Tibial artery (tissue), 4 donors: ENCODE results near the gene CSMD2.

Source experiments
- DNase-seq, 2 donors: peaks; one replicate each; pipeline ENCODE4 v3.0.0-alpha.2; 2019
- H3K27ac ChIP-seq, 2 donors: fragments of 200-600 bp; sonication (generic) in 1 of 2; 1 replicate in 1 of 2; 2 replicates in 1 of 2; pipeline ENCODE4 v1.5.1; 2018 to 2019; ENCODE audit warnings: mild to moderate bottlenecking in 1 of 2
- H3K27me3 ChIP-seq, 2 donors: fragments of 200-600 bp; sonication (generic) in 1 of 2; one replicate each; pipeline versions ENCODE4 v1.5.1 to v1.6.0; 2016 to 2019
- H3K36me3 ChIP-seq, 3 donors: fragments of 200-600 bp; sonication (generic) in 2 of 3; one replicate each; pipeline ENCODE4 v1.5.1; 2016 to 2019; ENCODE audit warnings: mild to moderate bottlenecking in 2 of 3
- H3K4me1 ChIP-seq, 4 donors: fragments of 200-600 bp; sonication (generic) in 2 of 4; 1 replicate in 3 of 4; 2 replicates in 1 of 4; pipeline ENCODE4 v1.5.1; 2016 to 2019
- H3K4me3 ChIP-seq, 2 donors: fragments of 200-600 bp; sonication (generic) in 1 of 2; 1 replicate in 1 of 2; 2 replicates in 1 of 2; pipeline ENCODE4 v1.5.1; 2018 to 2019; ENCODE audit warnings: mild to moderate bottlenecking in 2 of 2
- H3K9me3 ChIP-seq, 3 donors: fragments of 200-600 bp; sonication (generic) in 1 of 3; one replicate each; pipeline ENCODE4 v1.5.1; 2016 to 2019
- intact Hi-C: fragments of 100-400 bp; cut with DNase I; formaldehyde crosslinking; loops from one replicate; pipeline ENCODE4 v1.15.0; 2023; ENCODE audit warnings: low total_unique reads
- TF ChIP-seq, protein P1 (sequence below), 2 experiments: fragments of 200-600 bp in 1 of 2; fragments of 450-650 bp in 1 of 2; IDR thresholded peaks; one replicate each; pipeline ENCODE4 v1.5.1; 2017 to 2019; ENCODE audit warnings: antibody characterized with exemption in 2 of 2, mild to moderate bottlenecking in 1 of 2, moderate library complexity in 1 of 2

Gene CSMD2

DNA sequence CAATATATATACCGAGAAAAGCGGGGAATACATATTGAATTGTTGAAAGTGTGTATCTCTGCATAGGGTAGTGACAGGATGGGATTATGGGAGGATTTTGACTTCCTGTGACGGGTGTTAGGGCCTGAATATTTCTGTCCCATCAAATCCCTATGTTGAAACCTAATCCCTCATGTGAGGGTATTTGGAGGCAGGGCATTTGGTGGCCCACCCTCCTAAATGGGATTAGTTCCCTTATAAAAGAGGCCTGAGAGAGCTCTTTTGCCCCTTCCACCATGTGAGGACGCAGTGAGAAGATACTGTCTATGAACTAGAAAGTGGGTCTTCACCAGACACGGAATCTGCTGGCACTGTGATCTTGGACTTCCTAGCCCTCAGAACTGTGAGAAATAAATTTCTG, 555.3 kb downstream of the CSMD2 start:
- H3K27me3 ChIP-seq = peaks cover 0 to 11% of the 10 kb centered on the region in 2 donors
- intact Hi-C loops = loop anchor here (10.0 kb wide), 1 partner anchor 515 kb away; no protein-coding TSS in a partner anchor
- H3K36me3 ChIP-seq = no peaks in the 10 kb centered on the region
- TF ChIP-seq, protein P1, sequence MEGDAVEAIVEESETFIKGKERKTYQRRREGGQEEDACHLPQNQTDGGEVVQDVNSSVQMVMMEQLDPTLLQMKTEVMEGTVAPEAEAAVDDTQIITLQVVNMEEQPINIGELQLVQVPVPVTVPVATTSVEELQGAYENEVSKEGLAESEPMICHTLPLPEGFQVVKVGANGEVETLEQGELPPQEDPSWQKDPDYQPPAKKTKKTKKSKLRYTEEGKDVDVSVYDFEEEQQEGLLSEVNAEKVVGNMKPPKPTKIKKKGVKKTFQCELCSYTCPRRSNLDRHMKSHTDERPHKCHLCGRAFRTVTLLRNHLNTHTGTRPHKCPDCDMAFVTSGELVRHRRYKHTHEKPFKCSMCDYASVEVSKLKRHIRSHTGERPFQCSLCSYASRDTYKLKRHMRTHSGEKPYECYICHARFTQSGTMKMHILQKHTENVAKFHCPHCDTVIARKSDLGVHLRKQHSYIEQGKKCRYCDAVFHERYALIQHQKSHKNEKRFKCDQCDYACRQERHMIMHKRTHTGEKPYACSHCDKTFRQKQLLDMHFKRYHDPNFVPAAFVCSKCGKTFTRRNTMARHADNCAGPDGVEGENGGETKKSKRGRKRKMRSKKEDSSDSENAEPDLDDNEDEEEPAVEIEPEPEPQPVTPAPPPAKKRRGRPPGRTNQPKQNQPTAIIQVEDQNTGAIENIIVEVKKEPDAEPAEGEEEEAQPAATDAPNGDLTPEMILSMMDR (IDR thresholded peaks at IDR 0.05) = no peak
- H3K4me3 ChIP-seq = no peak overlapping the region
- DNase-seq = no peak
- H3K9me3 ChIP-seq = no peaks in the 10 kb centered on the region
- H3K27ac ChIP-seq = no peak overlapping the region
- peaks cover 0 to 8% (median 2%) of the 10 kb centered on the region in 4 donors for H3K4me1 ChIP-seq

DNA sequence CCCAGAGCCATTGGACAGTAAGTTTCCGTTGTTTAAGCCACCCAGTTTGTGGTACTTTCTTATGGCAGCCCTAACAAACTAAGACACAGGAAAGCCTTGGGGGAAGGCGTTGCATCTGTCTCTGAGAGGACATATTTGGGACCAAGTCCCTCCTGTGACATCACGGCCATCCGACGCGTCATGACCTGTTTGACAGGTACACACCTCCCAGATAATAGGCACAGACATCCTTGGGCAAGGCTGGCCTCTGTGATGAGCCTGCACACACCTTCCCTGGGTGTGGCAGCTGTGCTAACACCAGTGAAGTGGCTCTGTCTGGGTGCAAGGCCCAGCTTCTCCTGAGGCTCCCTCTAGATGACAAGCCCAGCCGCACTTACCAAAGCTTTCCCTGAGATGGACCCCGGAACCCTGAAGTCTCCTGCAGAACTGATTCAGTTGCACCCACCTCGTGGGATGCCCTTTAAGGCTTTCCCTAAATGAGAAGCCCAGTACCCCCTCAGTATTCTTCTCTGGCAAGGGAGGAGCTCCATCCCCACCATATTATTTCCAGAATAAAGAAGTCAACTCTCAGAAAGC, 556.1 kb downstream of the CSMD2 start:
- TF ChIP-seq, protein P1 (IDR thresholded peaks at IDR 0.05) = no peak
- peaks cover 0 to 8% (median 2%) of the 10 kb centered on the region in 4 donors for H3K4me1 ChIP-seq
- no peak overlapping the region for H3K27ac ChIP-seq
- H3K27me3 ChIP-seq = peaks cover 0 to 3% of the 10 kb centered on the region in 2 donors
- intact Hi-C loops = no loop called here
- no peak overlapping the region for H3K4me3 ChIP-seq
- no peaks in the 10 kb centered on the region for H3K36me3 ChIP-seq
- no peaks in the 10 kb centered on the region for H3K9me3 ChIP-seq
- no peak for DNase-seq

DNA sequence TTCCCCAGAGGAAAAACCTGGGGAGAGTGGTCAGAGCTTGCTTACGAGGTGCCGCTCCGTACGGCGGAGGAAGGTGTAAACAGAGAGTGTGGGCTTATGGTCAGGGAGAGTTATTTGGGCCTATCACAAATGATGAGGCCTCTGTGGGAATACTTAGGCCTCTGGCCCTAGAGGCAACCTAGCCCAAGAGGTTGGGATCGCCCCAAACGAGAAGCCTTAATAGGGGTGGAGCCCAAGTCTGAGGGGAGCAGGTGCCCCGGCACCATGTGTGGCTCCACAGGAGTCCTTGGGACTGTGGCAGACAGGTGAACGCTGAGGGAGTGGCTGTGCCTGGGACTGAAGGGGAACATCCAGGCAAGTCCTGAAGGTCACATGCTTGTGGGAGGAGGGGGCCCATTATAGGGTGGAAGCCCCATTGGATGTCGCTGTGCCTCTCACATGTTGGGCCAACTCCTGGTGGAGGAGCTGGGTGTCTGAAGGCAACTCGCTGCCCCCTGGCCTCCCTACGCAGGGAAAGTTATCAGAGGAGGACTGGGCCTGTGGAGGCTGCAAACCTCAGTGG, 557.5 kb downstream of the CSMD2 start:
- DNase-seq = no peak
- intact Hi-C loops = no loop called here

DNA sequence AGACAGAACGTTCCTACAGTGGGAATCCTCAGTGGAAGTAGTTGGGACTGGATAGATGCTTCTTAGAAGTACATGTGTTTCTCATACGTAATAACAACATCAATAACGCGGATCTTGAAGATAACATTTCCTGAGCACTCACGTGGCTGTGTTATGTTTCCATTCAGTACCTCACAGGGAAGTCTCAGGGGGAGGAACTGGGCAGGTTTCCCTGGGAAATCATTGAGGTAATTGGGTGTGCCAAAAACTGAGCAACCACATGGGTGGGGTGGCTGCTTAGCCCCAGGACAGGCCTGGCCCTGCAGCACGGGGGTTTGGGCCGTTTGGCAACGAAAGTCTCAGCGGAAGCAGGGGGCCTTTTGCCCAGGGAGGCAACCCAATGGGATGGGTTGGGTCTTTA, 558.8 kb downstream of the CSMD2 start:
- Histone ChIP-seq H3K27ac (no peak overlapping the region), H3K9me3 (no peaks in the 10 kb centered on the region), H3K27me3 (no peaks in the 10 kb centered on the region), H3K4me1 (peaks cover 0 to 6% (median 2%) of the 10 kb centered on the region in 4 donors), H3K4me3 (no peak overlapping the region), H3K36me3 (no peaks in the 10 kb centered on the region)
- no peak for DNase-seq
- TF ChIP-seq, protein P1 (IDR thresholded peaks at IDR 0.05) = no peak
- intact Hi-C loops = no loop called here

More for the DNA sequence above, 557.5 kb downstream of the CSMD2 start:
- H3K27me3 ChIP-seq = no peaks in the 10 kb centered on the region
- H3K4me3 ChIP-seq = no peak overlapping the region
- H3K27ac ChIP-seq = no peak overlapping the region
- H3K36me3 ChIP-seq = no peaks in the 10 kb centered on the region
- peaks cover 0 to 8% (median 2%) of the 10 kb centered on the region in 4 donors for H3K4me1 ChIP-seq
- TF ChIP-seq, protein P1 (IDR thresholded peaks at IDR 0.05) = no peak
- no peaks in the 10 kb centered on the region for H3K9me3 ChIP-seq

DNA sequence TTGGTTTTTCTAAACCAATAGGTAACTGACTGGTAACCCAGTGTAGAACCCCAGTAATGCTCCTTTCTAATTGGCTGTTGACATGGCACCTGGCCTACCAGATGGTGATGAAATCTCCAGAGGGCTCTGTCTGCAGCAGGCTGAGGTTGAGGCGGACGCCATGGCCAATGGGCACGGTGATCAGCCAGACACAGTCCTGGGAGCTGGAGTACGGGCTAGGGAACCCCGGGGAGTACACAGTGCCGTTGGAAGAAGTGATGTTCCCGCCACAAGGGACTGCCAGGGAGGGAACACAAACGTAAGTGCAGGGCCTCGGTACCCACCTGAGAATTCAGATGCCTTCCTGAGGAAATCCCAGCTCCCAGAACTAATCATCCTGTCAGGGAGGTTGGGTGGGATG, 562.8 kb downstream of the CSMD2 start:
- intact Hi-C loops = no loop called here
- Histone ChIP-seq H3K9me3 (no peaks in the 10 kb centered on the region), H3K4me3 (no peak overlapping the region), H3K27me3 (no peaks in the 10 kb centered on the region), H3K36me3 (no peaks in the 10 kb centered on the region), H3K27ac (no peak overlapping the region), H3K4me1 (no peaks in the 10 kb centered on the region)
- DNase-seq = no peak
- TF ChIP-seq, protein P1 (IDR thresholded peaks at IDR 0.05) = no peak
